ENCODE data around the gene ADAMTS9.

DNA sequence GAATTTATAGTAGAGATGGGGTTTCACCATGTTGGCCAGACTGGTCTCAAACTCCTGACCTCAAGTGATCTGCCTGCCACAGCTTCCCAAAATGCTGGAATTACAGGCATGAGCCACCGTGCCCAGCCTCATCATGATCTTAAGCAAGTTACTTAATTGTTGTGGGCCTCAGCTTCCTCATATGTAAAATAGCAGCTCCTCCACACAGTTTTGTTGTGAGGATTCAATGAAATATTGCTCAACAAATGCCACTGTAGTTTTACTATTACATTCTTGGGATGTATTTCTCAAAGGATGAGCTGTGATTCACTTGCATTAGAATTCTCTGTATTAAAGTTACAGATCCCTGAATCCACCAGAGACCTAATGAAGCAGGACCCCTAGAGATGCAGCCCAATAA lies 168.8 kb downstream of the ADAMTS9 start:
- TF ChIP-seq EP300 (IDR thresholded peaks at IDR 0.05) (no peak), POLR2AphosphoS5 (IDR thresholded peaks at IDR 0.05) (no peak)
- TF ChIP-seq, protein P1, sequence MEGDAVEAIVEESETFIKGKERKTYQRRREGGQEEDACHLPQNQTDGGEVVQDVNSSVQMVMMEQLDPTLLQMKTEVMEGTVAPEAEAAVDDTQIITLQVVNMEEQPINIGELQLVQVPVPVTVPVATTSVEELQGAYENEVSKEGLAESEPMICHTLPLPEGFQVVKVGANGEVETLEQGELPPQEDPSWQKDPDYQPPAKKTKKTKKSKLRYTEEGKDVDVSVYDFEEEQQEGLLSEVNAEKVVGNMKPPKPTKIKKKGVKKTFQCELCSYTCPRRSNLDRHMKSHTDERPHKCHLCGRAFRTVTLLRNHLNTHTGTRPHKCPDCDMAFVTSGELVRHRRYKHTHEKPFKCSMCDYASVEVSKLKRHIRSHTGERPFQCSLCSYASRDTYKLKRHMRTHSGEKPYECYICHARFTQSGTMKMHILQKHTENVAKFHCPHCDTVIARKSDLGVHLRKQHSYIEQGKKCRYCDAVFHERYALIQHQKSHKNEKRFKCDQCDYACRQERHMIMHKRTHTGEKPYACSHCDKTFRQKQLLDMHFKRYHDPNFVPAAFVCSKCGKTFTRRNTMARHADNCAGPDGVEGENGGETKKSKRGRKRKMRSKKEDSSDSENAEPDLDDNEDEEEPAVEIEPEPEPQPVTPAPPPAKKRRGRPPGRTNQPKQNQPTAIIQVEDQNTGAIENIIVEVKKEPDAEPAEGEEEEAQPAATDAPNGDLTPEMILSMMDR (IDR thresholded peaks at IDR 0.05) = no peak

Measured in upper lobe of left lung (tissue), 4 donors.